GM21528 (cell line): ENCODE results near the gene ETV6.

ENCODE experiments used
- ATAC-seq: cut with Tn5 transposase; IDR thresholded peaks from one replicate; pipeline ENCODE4 v1.9.1; 2021; ENCODE audit warnings: mild to moderate bottlenecking, moderate library complexity; ENCODE audit not compliant: unreplicated experiment, low FRiP score

The ETV6 gene

GRCh38 chr12:11731042-11731357, 81.5 kb downstream of the ETV6 start:
- no peak for ATAC-seq

- ATAC-seq = no peak
Observed at GRCh38 chr12:11731455-11731854, 82.0 kb downstream of the ETV6 start.

- ATAC-seq = no peak
Observed at GRCh38 chr12:11732023-11732422, 82.5 kb downstream of the ETV6 start.

GRCh38 chr12:11732715-11733114, 83.2 kb downstream of the ETV6 start:
- ATAC-seq = no peak

- no peak for ATAC-seq
Observed at GRCh38 chr12:11734580-11735180, 85.2 kb downstream of the ETV6 start.

- no peak for ATAC-seq
Observed at GRCh38 chr12:11738450-11738849, 89.0 kb downstream of the ETV6 start.

- ATAC-seq = no peak
Observed at GRCh38 chr12:11739980-11740577, 90.6 kb downstream of the ETV6 start.

GRCh38 chr12:11741434-11742092, 92.1 kb downstream of the ETV6 start:
- no peak for ATAC-seq

- ATAC-seq = no peak
Observed at GRCh38 chr12:11743423-11744409, 94.2 kb downstream of the ETV6 start.

GRCh38 chr12:11744410-11744801, 94.9 kb downstream of the ETV6 start:
- ATAC-seq = no peak

GRCh38 chr12:11745113-11745512, 95.6 kb downstream of the ETV6 start:
- no peak for ATAC-seq

GRCh38 chr12:11746024-11746771, 96.7 kb downstream of the ETV6 start:
- no peak for ATAC-seq

- ATAC-seq = no peak
Observed at GRCh38 chr12:11746940-11747716, 97.7 kb downstream of the ETV6 start.

- ATAC-seq = no peak
Observed at GRCh38 chr12:11747969-11748368, 98.5 kb downstream of the ETV6 start.

- no peak for ATAC-seq
Observed at GRCh38 chr12:11748903-11749302, 99.4 kb downstream of the ETV6 start.

GRCh38 chr12:11749943-11750690, 100.6 kb downstream of the ETV6 start:
- peak; percentile 50 for ATAC-seq

- no peak for ATAC-seq
Observed at GRCh38 chr12:11752403-11753149, 103.1 kb downstream of the ETV6 start.

GRCh38 chr12:11753150-11753499, 103.7 kb downstream of the ETV6 start:
- no peak for ATAC-seq
